PFSK-1 (cell line): ENCODE data around the gene FLNC.

Source experiments
- FOXP2 ChIP-seq: optimal IDR thresholded peaks from 2 replicates; pipeline ENCODE3; 2011; ENCODE audit warnings: borderline replicate concordance, control low read depth, inconsistent platforms; ENCODE audit not compliant: insufficient read depth; ENCODE audit errors: extremely low read length, extremely low read depth
- POLR2AphosphoS5 ChIP-seq: IDR thresholded peaks from 2 replicates; pipeline ENCODE4 v1.6.1; 2012; ENCODE audit warnings: low read depth, mild to moderate bottlenecking, control low read depth, low read length, moderate library complexity
- SIN3A ChIP-seq: IDR thresholded peaks from 2 replicates; pipeline ENCODE4 v1.6.1; 2012; ENCODE audit warnings: mild to moderate bottlenecking, low read length, moderate library complexity, borderline replicate concordance; ENCODE audit not compliant: insufficient read depth
- TAF1 ChIP-seq: IDR thresholded peaks from 2 replicates; pipeline ENCODE4 v1.6.1; 2012; ENCODE audit warnings: low read length, control low read depth, borderline replicate concordance; ENCODE audit not compliant: insufficient read depth
- TF ChIP-seq, protein P1 (sequence below), 2 experiments: IDR thresholded peaks; 2 replicates each; pipeline versions ENCODE4 v1.6.1 to v1.8.0; 2011 to 2012; ENCODE audit warnings: low read depth in 2 of 2, low read length in 2 of 2, control low read depth in 1 of 2, inconsistent platforms in 1 of 2, mild to moderate bottlenecking in 1 of 2, moderate library complexity in 1 of 2; ENCODE audit not compliant: insufficient read depth in 1 of 2

DNA sequence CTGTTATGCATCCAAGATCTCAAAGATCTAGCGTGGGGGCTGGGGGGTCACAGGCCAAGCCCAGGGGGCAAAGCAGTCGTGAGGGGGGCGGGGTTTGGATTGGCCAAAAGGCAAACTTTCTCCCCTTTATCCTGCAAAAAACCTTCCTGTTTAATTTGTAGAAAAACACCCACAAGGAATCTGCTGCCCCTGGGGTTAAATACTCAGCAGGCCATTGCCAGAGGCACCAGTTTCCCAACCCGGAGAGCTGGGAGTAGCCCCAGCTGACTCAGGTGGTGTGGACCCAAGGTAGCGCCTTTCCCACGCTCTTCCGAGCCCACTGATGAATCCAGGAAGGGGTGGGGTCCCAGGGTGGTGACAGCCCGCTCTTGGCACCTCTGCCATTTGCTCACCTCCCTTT is 58.9 kb downstream of the FLNC start:
- TF ChIP-seq POLR2AphosphoS5 (no peak), FOXP2 (no peak), TAF1 (no peak), SIN3A (no peak)
- TF ChIP-seq, protein P1, sequence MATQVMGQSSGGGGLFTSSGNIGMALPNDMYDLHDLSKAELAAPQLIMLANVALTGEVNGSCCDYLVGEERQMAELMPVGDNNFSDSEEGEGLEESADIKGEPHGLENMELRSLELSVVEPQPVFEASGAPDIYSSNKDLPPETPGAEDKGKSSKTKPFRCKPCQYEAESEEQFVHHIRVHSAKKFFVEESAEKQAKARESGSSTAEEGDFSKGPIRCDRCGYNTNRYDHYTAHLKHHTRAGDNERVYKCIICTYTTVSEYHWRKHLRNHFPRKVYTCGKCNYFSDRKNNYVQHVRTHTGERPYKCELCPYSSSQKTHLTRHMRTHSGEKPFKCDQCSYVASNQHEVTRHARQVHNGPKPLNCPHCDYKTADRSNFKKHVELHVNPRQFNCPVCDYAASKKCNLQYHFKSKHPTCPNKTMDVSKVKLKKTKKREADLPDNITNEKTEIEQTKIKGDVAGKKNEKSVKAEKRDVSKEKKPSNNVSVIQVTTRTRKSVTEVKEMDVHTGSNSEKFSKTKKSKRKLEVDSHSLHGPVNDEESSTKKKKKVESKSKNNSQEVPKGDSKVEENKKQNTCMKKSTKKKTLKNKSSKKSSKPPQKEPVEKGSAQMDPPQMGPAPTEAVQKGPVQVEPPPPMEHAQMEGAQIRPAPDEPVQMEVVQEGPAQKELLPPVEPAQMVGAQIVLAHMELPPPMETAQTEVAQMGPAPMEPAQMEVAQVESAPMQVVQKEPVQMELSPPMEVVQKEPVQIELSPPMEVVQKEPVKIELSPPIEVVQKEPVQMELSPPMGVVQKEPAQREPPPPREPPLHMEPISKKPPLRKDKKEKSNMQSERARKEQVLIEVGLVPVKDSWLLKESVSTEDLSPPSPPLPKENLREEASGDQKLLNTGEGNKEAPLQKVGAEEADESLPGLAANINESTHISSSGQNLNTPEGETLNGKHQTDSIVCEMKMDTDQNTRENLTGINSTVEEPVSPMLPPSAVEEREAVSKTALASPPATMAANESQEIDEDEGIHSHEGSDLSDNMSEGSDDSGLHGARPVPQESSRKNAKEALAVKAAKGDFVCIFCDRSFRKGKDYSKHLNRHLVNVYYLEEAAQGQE (IDR thresholded peaks at IDR 0.05; ENCODE audit: insufficient read depth in 1 of 2, low read depth in 2 of 2, low read length in 2 of 2): no peak
